Left colon (tissue), 2 donors: ENCODE results near the gene NEDD4L. TPM values are rescaled to one million over a fixed set of nuclear protein-coding genes. Genes with fewer than 3 reads are reported as not detected.

Experiments used
- ATAC-seq: fragments of 200-7000 bp; cut with Tn5 transposase; one replicate; pipeline ENCODE4 v1.9.1; 2020; ENCODE audit warnings: mild to moderate bottlenecking, moderate library complexity
- DNase-seq, 2 donors: peaks; one replicate each; pipeline ENCODE4 v3.0.0-alpha.2; 2020
- intact Hi-C, 2 donors: fragments of 100-400 bp; cut with DNase I in 1 of 2; cut with micrococcal nuclease in 1 of 2; formaldehyde crosslinking; loops; one replicate each; pipeline versions ENCODE4 v1.11.2 to v1.14.0; 2022; cut with DNase I, micrococcal nuclease
- total RNA-seq, 2 donors: library from RNA; stranded (reverse); fragmentation: NEBNext Ultra II Directional; extraction: Animal tissue kit (Norgen Biotek cat#: 25700); gene quantifications; one replicate each; pipeline ENCODE4 v1.2.1, GENCODE V29; 2021
- donor health status: DM: no; HTN: no; CAD: no.
- donor health status: DM: yes; HTN: yes; CAD: no.

The NEDD4L gene
- total RNA-seq, 2 donors from 2014 or later = 176 to 332 TPM

GRCh38 chr18:58351776-58352175, 307.8 kb downstream of the NEDD4L start:
- no peak for ATAC-seq
- no peak for DNase-seq
- intact Hi-C loops = no loop called here

GRCh38 chr18:58353581-58353980, 309.6 kb downstream of the NEDD4L start:
- no peak for DNase-seq
- intact Hi-C loops = no loop called here
- ATAC-seq = no peak

- intact Hi-C loops = no loop called here
- no peak for ATAC-seq
- no peak for DNase-seq
Measured at GRCh38 chr18:58354051-58354450, 310.0 kb downstream of the NEDD4L start.

GRCh38 chr18:58354791-58355190, 310.8 kb downstream of the NEDD4L start:
- DNase-seq (no peak), ATAC-seq (no peak)
- intact Hi-C loops = no loop called here

GRCh38 chr18:58355243-58355642, 311.2 kb downstream of the NEDD4L start:
- ATAC-seq (no peak), DNase-seq (no peak)
- intact Hi-C loops = no loop called here

- DNase-seq = no peak
- no peak for ATAC-seq
- intact Hi-C loops = no loop called here
Measured at GRCh38 chr18:58359218-58359617, 315.2 kb downstream of the NEDD4L start.

- no peak for ATAC-seq
- DNase-seq = no peak
Measured at GRCh38 chr18:58359620-58360019, 315.6 kb downstream of the NEDD4L start.

GRCh38 chr18:58360324-58360723, 316.3 kb downstream of the NEDD4L start:
- no peak for DNase-seq
- ATAC-seq = no peak
- intact Hi-C loops = no loop called here

More at GRCh38 chr18:58359620-58360019, 315.6 kb downstream of the NEDD4L start:
- intact Hi-C loops = no loop called here

GRCh38 chr18:58361212-58361611, 317.2 kb downstream of the NEDD4L start:
- no peak for DNase-seq
- no peak for ATAC-seq
- intact Hi-C loops = no loop called here

- no peak for DNase-seq
- peak; percentile 23 for ATAC-seq
- intact Hi-C loops = no loop called here
Measured at GRCh38 chr18:58362027-58362575, 318.1 kb downstream of the NEDD4L start.

GRCh38 chr18:58362829-58363271, 318.8 kb downstream of the NEDD4L start:
- intact Hi-C loops = no loop called here
- DNase-seq = no peak
- no peak for ATAC-seq

GRCh38 chr18:58363767-58364540, 319.9 kb downstream of the NEDD4L start:
- intact Hi-C loops = no loop called here
- no peak for ATAC-seq
- DNase-seq = no peak

GRCh38 chr18:58364876-58365528, 321.0 kb downstream of the NEDD4L start:
- intact Hi-C loops = no loop called here
- ATAC-seq (no peak), DNase-seq (no peak)

GRCh38 chr18:58367425-58368140, 323.6 kb downstream of the NEDD4L start:
- DNase-seq (no peak), ATAC-seq (no peak)
- intact Hi-C loops = no loop called here

- intact Hi-C loops = no loop called here
- no peak for DNase-seq
- ATAC-seq = peak; percentile 15
Measured at GRCh38 chr18:58369616-58370015, 325.6 kb downstream of the NEDD4L start.

- no peak for DNase-seq
- peak; percentile 9 for ATAC-seq
- intact Hi-C loops = no loop called here
Measured at GRCh38 chr18:58370038-58370580, 326.1 kb downstream of the NEDD4L start.

- no peak for DNase-seq
- intact Hi-C loops = no loop called here
- peak; percentile 67 for ATAC-seq
Measured at GRCh38 chr18:58370612-58371011, 326.6 kb downstream of the NEDD4L start.

- intact Hi-C loops = no loop called here
- ATAC-seq (no peak), DNase-seq (no peak)
Measured at GRCh38 chr18:58373481-58373880, 329.5 kb downstream of the NEDD4L start.

- intact Hi-C loops = no loop called here
- DNase-seq (no peak), ATAC-seq (no peak)
Measured at GRCh38 chr18:58375051-58375450, 331.0 kb downstream of the NEDD4L start.
